SK-N-SH treated with all-trans-retinoic acid at 6 μM for 48 hours (cell line): ENCODE data around the gene MLX.

ENCODE experiments used
- CREB5 ChIP-seq: fragments of 250-450 bp; sonication (Bioruptor Pico); IDR thresholded peaks from 2 replicates; pipeline ENCODE4 v1.5.1; 2020; ENCODE audit warnings: low read depth, mild to moderate bottlenecking, moderate library complexity
- TOX ChIP-seq: fragments of 250-450 bp; sonication (Bioruptor Pico); IDR thresholded peaks from 2 replicates; pipeline ENCODE4 v1.8.0; 2021; ENCODE audit warnings: mild to moderate bottlenecking, moderate library complexity, borderline replicate concordance
- ZFP3 ChIP-seq: fragments of 250-450 bp; sonication (Bioruptor Pico); IDR thresholded peaks from 2 replicates; pipeline ENCODE4 v1.5.0; 2020; ENCODE audit warnings: mild to moderate bottlenecking, moderate library complexity
- TF ChIP-seq, protein P1 (sequence below): fragments of 250-450 bp; sonication (Bioruptor Pico); IDR thresholded peaks from 2 replicates; pipeline ENCODE4 v1.8.0; 2020; ENCODE audit warnings: mild to moderate bottlenecking, moderate library complexity, borderline replicate concordance
- TF ChIP-seq, protein P2 (sequence below): fragments of 250-450 bp; sonication (Bioruptor Pico); IDR thresholded peaks from 2 replicates; pipeline ENCODE4 v1.5.0; 2020; ENCODE audit warnings: mild to moderate bottlenecking, moderate library complexity

DNA sequence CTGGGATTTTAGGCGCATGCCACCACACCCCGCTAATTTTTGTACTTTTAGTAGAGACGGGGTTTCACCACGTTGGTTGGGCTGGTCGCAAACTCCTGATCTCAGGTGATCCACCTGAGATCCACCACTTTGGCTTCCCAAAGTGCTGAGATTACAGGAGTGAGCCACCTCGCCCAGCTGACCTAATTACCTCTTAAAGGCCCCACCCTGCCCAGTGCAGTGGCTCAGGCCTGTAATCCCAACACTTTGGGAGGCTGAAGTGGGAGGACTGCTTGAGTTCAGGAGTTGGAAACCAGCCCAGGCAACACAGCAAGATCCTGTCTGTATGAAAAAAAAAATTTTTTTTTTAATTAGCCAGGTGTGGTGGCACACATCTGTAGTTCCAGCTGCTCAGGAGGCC lies 7.8 kb upstream of the MLX start:
- no peak for TF ChIP-seq ZFP3 (CRISPR knock-in tag)
- TF ChIP-seq, protein P1, sequence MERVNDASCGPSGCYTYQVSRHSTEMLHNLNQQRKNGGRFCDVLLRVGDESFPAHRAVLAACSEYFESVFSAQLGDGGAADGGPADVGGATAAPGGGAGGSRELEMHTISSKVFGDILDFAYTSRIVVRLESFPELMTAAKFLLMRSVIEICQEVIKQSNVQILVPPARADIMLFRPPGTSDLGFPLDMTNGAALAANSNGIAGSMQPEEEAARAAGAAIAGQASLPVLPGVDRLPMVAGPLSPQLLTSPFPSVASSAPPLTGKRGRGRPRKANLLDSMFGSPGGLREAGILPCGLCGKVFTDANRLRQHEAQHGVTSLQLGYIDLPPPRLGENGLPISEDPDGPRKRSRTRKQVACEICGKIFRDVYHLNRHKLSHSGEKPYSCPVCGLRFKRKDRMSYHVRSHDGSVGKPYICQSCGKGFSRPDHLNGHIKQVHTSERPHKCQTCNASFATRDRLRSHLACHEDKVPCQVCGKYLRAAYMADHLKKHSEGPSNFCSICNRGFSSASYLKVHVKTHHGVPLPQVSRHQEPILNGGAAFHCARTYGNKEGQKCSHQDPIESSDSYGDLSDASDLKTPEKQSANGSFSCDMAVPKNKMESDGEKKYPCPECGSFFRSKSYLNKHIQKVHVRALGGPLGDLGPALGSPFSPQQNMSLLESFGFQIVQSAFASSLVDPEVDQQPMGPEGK, result no peak
- TF ChIP-seq TOX (CRISPR knock-in tag), result no peak
- TF ChIP-seq, protein P2, sequence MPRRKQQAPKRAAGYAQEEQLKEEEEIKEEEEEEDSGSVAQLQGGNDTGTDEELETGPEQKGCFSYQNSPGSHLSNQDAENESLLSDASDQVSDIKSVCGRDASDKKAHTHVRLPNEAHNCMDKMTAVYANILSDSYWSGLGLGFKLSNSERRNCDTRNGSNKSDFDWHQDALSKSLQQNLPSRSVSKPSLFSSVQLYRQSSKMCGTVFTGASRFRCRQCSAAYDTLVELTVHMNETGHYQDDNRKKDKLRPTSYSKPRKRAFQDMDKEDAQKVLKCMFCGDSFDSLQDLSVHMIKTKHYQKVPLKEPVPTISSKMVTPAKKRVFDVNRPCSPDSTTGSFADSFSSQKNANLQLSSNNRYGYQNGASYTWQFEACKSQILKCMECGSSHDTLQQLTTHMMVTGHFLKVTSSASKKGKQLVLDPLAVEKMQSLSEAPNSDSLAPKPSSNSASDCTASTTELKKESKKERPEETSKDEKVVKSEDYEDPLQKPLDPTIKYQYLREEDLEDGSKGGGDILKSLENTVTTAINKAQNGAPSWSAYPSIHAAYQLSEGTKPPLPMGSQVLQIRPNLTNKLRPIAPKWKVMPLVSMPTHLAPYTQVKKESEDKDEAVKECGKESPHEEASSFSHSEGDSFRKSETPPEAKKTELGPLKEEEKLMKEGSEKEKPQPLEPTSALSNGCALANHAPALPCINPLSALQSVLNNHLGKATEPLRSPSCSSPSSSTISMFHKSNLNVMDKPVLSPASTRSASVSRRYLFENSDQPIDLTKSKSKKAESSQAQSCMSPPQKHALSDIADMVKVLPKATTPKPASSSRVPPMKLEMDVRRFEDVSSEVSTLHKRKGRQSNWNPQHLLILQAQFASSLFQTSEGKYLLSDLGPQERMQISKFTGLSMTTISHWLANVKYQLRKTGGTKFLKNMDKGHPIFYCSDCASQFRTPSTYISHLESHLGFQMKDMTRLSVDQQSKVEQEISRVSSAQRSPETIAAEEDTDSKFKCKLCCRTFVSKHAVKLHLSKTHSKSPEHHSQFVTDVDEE (CRISPR knock-in tag), result no peak
- TF ChIP-seq CREB5 (CRISPR knock-in tag), result no peak
